Stimulated activated CD4-positive, alpha-beta T cell treated with anti-CD3 and anti-CD28 coated beads, Interleukin-4, amount 100 ng/mL, for 1 hour (primary cell): Measurements from ENCODE around the gene NDUFS6.

ENCODE experiments used
- DNase-seq: peaks from one replicate; pipeline ENCODE4 v3.0.0-alpha.2; 2020

Gene NDUFS6

DNA sequence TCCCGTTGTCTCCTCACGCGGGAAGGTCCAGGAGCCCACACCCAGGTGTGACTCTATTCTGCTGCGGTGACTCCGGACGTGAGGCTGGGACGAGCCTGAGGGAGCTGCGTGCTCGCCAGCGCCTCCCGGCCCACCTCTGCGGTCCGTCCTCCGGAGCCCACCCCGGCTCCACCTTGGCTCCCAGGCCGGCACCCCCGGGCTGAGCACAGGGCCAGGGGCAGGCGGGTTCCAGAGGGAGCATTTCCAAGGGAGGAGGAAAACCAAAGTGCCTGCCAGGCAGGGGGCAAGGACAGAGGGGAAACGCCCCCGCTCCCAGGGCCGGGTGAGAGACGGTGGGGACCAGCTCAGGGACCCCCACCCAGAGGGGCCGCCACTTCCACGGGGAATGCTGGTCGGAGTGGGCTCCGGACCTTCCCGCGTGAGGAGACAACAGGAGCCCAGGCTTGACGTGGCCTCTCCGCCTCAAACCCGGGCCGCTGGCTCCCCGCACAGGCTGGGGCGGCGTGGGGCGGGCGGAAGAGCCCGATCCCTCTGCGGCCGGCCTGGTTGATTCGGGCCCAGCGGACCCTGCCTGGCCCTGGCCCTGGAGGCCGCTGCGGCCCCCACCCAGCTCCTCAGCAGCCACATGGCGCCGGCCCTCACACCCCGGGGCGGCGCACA is 55.5 kb downstream of the NDUFS6 start:
- no peak for DNase-seq

DNA sequence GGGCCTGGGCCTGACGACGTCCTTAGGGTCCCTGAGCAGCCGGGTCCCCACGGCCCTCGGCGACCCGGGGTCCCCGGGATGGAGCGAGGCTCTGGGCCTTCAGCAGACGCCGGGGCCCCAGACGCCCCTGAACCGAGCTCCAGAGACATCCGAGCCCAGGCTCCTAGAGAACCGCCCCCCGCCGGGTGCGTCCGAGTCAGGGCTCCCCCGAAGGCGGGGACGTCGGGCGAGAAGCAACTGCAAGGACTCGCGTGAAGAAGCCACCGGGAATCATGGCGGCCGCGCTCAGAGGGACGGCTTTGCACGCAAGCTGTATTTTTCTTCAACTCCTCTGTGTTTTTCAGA is 56.0 kb downstream of the NDUFS6 start:
- no peak for DNase-seq

GRCh38 chr5:1858436-1858835 is 57.2 kb downstream of the NDUFS6 start:
- DNase-seq: no peak

- no peak for DNase-seq
Measured at GRCh38 chr5:1859099-1859498, 57.9 kb downstream of the NDUFS6 start.

- no peak for DNase-seq
Measured at GRCh38 chr5:1860021-1860610, 58.9 kb downstream of the NDUFS6 start.

DNA sequence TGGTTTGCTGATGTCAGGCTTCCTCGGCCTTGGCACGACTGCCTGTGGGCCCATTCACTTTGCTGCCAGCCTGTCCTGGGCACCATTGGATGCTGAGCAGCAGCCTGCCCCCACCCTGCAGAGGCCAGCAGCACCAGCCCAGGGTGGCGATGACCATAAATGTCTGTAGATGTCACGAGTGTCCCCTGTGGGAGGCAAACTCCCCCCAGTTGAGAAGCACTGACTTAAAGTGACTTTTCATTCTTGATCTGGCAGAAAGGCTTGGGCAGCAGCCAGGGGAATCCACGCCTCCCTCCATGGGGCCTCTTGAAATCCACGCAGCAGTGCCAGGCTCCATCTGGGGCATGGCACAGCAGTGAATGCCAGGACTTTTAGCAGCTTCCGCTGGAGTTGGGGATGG is 59.7 kb downstream of the NDUFS6 start:
- DNase-seq: no peak

- DNase-seq: no peak
Measured at GRCh38 chr5:1864896-1865440, 63.8 kb downstream of the NDUFS6 start.

- no peak for DNase-seq
Measured at GRCh38 chr5:1865486-1865885, 64.3 kb downstream of the NDUFS6 start.
